GM18505 (cell line): ENCODE results near the gene ATXN3.
"Not testable (repeated sequence)": the region's sequence is repeated elsewhere in the genome, so short reads cannot be mapped to it uniquely, and the experiment has no call there.

Experiments used
- ATAC-seq: cut with Tn5 transposase; IDR thresholded peaks from one replicate; pipeline ENCODE4 v1.9.1; 2021; ENCODE audit not compliant: unreplicated experiment
- POLR2A ChIP-seq: IDR thresholded peaks from 4 replicates; pipeline ENCODE4 v1.6.1; 2011; ENCODE audit warnings: borderline replicate concordance; ENCODE audit not compliant: insufficient read depth, insufficient read length; ENCODE audit errors: extremely low read depth

ATXN3 gene

GRCh38 chr14:92108345-92109254 lies 2.2 kb upstream of the ATXN3 start:
- TF ChIP-seq POLR2A, result no peak
- no peak for ATAC-seq

DNA sequence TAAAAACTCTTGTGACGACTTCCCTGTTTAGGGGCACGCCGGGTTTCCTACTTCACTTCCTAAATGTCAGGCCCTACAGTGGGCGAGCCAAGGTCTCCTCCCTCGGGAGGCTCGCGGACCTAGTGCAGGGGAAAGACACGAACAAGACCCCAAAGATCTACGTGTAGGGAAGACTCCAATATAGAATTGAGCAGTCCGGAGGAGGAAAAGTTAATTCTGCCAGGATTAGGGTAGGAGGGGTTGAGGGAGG lies 564 bp downstream of the ATXN3 start:
- ATAC-seq, result peak; percentile 8
- no peak for TF ChIP-seq POLR2A

DNA sequence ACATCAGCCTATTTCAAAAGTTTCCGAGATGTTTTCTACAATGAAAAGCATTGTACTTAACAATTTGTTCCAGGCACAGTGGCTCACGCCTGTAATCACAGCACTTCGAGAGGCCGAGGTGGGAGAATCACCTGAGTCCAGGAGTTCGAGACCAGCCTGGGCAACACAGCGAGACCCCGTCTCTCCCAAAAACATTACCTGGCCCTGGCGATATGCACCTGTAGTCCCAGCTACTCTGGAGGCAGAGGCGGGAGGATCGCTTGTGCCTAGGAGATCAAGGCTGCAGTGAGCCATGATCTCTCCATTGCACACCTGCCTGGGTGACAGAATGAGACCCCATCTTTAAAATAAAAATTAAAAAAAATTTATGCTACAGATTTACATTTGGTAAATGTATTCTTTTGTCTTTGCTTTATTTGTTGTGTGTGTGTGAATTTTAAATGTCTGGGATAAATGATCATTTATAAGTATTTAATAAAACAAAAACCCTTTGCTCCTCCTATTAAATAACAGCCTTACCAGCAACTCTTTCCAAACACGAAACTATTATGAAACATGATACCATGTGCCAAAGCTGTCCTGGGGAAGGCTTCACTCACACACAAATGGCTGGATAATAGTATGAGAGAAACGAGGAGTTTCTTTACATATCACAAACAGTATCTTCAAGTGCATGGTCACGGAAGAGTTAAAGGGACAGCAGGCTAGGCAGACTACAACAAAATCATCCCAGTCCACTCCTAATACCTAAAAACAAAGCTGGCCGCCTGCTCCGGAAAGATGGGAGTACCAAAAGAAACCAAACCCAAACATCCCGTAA lies 1.1 kb downstream of the ATXN3 start:
- no peak for TF ChIP-seq POLR2A
- ATAC-seq, result no peak

DNA sequence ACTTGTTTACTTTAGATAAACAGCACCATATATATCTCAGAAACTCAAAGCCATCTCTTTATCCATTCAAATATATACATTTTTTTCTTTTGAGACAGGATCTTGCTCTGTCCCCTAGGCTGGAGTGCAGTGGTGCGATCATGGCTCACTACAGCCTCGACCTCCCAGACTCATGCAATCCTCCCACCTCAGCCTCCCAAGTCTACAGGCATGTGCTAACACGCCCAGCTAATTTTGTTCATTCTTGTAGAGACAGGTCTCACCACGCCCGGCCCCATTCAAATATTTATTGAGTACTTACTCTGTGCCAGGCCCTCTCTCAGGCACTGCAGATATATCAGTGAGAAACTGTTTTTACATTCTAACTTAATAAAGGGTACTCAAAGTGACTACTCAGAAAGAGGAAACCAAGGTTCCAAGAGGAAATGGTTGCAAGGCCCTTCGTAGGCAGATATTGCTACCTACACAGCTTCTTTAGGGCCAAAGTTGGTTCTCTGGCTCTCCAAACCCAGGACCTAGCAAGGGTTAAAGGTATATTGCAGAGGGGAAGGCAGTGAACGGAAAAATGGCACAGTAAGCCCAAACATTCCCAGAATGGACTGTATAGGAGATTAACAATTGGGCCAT lies 2.9 kb downstream of the ATXN3 start:
- no peak for TF ChIP-seq POLR2A
- ATAC-seq, result no peak

DNA sequence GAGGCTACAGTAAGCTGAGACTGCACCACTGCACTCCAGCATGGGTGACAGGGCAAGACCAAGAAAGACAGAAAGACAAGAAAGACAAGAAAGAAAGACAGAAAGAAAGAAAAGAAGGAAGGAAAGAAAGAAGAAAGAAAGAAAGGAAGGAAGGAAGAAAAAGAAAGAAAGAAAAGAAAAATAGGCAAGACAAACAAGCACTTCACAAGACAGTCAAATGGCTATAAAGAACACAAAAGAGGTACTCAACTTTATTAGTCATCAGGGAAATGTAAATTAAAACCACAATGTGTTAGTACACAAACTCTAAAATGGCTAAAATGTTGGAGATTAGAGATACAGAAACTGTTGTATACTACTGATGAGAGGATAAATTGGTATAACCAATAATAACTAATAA lies 6.6 kb downstream of the ATXN3 start:
- ATAC-seq, result no peak
- no peak for TF ChIP-seq POLR2A

GRCh38 chr14:92093320-92093719 lies 13.1 kb downstream of the ATXN3 start:
- no peak for TF ChIP-seq POLR2A
- no peak for ATAC-seq

DNA sequence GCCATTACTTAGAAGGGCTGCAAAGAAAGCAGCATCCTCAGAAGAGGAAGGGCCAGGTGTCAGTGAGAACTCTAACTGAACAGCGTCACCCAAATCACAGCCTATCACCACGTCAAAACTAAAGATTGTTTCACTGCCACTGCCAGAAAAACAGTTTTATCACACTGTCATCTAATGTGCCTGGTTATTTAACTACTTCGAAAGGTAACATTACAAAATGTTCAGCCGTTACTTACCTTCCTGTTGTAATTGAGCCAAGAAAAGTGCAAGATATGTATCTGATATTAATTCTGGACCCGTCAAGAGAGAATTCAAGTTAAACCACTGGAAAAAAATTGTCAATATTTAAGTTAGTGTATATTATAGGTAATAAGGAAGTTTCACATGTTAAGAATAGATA lies 17.9 kb downstream of the ATXN3 start:
- no peak for TF ChIP-seq POLR2A
- ATAC-seq, result no peak

- TF ChIP-seq POLR2A, result no peak
- ATAC-seq, result no peak
Observed at GRCh38 chr14:92074555-92074954, 31.8 kb downstream of the ATXN3 start.

DNA sequence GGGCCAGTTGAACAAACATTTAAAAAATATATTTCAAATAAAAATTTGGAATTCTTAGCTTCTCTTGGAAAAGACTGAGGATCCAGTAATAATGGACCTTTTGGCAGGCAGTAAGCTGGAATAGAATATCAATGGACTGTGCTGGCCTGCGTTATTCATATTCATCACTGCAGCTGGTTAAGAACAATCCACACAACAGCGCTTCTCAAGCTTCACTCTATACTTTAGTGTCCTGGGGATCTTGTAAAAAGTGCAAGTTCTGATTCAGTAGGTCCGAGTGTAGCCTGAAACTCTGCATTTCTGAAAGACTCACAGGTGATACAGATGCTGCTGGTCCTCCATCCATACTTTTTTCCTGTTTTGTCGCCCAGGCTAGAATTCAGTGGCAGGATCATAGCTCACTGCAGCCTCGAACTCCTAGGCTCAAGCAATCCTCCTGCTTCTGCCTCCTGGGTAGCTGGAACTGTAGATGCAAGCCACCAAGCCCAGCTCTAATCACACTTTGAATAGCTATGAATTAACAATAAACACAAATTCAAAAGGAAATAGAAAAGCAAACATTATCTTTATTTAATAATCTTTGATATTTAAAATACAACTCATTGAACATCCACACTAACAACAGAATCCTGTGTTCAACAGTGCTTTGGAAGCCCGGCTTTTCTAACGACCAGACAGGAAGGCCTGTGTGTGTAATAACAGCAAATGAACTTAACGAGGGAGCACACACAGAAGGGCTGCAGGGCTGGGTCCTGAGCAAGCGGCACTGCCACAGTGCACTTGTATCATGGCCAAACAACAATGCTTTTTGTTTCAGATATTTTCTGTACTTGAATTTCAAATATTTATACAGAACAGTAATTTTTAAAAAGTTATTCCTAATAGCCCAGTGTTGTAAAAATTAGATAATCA lies 48.1 kb downstream of the ATXN3 start:
- TF ChIP-seq POLR2A, result no peak
- no peak for ATAC-seq

GRCh38 chr14:92049781-92050180 lies 56.6 kb downstream of the ATXN3 start:
- ATAC-seq, result no peak
- no peak for TF ChIP-seq POLR2A

GRCh38 chr14:92049221-92049620 lies 57.2 kb downstream of the ATXN3 start:
- not testable (repeated sequence) for ATAC-seq

DNA sequence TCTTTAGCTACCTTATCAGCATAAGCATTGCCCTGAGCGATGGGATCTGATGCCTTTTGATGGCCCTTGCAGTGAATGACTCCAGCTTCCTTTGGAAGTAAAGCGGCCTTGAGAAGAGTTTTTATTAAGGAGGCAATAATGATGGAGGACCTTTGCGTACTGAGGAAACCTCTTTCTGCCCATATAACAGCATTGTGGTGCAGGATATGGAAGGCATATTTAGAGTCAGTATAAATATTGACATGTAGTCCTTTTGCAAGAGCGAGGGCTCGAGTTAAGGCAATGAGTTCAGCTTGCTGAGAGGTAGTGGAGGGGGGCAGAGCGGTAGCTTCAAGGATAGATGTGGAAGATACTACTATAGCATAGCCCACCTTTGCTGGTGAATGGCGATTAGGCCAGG lies 60.5 kb downstream of the ATXN3 start:
- ATAC-seq, result not testable (repeated sequence)

- ATAC-seq, result not testable (repeated sequence)
Observed at GRCh38 chr14:92041766-92042165, 64.6 kb downstream of the ATXN3 start.
